Activated T-cell treated with anti-CD3 and anti-CD28 coated beads for 1 hour (primary cell): ENCODE results near the gene ATXN1.
"Not testable (repeated sequence)": the region's sequence is repeated elsewhere in the genome, so short reads cannot be mapped to it uniquely, and the experiment has no call there.

Experiments
- DNase-seq: peaks from one replicate; pipeline ENCODE4 v3.0.0-alpha.2; 2020; ENCODE audit warnings: low read depth

The ATXN1 gene

GRCh38 chr6:16383607-16384206, 377.6 kb downstream of the ATXN1 start:
- no peak for DNase-seq

- DNase-seq: not testable (repeated sequence)
Measured at GRCh38 chr6:16381968-16382367, 379.3 kb downstream of the ATXN1 start.

- no peak for DNase-seq
Measured at GRCh38 chr6:16380220-16380809, 380.9 kb downstream of the ATXN1 start.

- not testable (repeated sequence) for DNase-seq
Measured at GRCh38 chr6:16378360-16378759, 382.9 kb downstream of the ATXN1 start.

- no peak for DNase-seq
Measured at GRCh38 chr6:16377470-16377869, 383.8 kb downstream of the ATXN1 start.

GRCh38 chr6:16375843-16376242, 385.4 kb downstream of the ATXN1 start:
- no peak for DNase-seq

GRCh38 chr6:16375206-16375605, 386.1 kb downstream of the ATXN1 start:
- no peak for DNase-seq

- no peak for DNase-seq
Measured at GRCh38 chr6:16374461-16375200, 386.6 kb downstream of the ATXN1 start.

GRCh38 chr6:16374016-16374415, 387.2 kb downstream of the ATXN1 start:
- no peak for DNase-seq

GRCh38 chr6:16372029-16372776, 389.1 kb downstream of the ATXN1 start:
- DNase-seq: no peak

- no peak for DNase-seq
Measured at GRCh38 chr6:16371401-16371800, 389.9 kb downstream of the ATXN1 start.

- DNase-seq: no peak
Measured at GRCh38 chr6:16370943-16371342, 390.3 kb downstream of the ATXN1 start.

GRCh38 chr6:16369989-16370388, 391.3 kb downstream of the ATXN1 start:
- no peak for DNase-seq

- no peak for DNase-seq
Measured at GRCh38 chr6:16369140-16369745, 392.0 kb downstream of the ATXN1 start.

- DNase-seq: no peak
Measured at GRCh38 chr6:16367571-16367970, 393.7 kb downstream of the ATXN1 start.

- no peak for DNase-seq
Measured at GRCh38 chr6:16363749-16364148, 397.5 kb downstream of the ATXN1 start.

GRCh38 chr6:16362819-16363589, 398.3 kb downstream of the ATXN1 start:
- DNase-seq: no peak

GRCh38 chr6:16362296-16362695, 399.0 kb downstream of the ATXN1 start:
- DNase-seq: no peak

GRCh38 chr6:16361861-16362260, 399.4 kb downstream of the ATXN1 start:
- no peak for DNase-seq

GRCh38 chr6:16361121-16361520, 400.1 kb downstream of the ATXN1 start:
- no peak for DNase-seq

- DNase-seq: no peak
Measured at GRCh38 chr6:16360365-16360764, 400.9 kb downstream of the ATXN1 start.

- DNase-seq: no peak
Measured at GRCh38 chr6:16359563-16359962, 401.7 kb downstream of the ATXN1 start.
